Central memory CD4-positive, alpha-beta T cell (primary cell): ENCODE measurements around the gene MAP2K7.
A peak's percentile ranks its signal among the peaks of the same experiment; 100 is the strongest.
"Not testable (repeated sequence)": the region's sequence is repeated elsewhere in the genome, so short reads cannot be mapped to it uniquely, and the experiment has no call there.

Source experiments
- DNase-seq: peaks from one replicate; pipeline ENCODE4 v3.0.0; 2022

MAP2K7 gene

GRCh38 chr19:7932276-7932929, 28.7 kb downstream of the MAP2K7 start:
- DNase-seq, result no peak

DNA sequence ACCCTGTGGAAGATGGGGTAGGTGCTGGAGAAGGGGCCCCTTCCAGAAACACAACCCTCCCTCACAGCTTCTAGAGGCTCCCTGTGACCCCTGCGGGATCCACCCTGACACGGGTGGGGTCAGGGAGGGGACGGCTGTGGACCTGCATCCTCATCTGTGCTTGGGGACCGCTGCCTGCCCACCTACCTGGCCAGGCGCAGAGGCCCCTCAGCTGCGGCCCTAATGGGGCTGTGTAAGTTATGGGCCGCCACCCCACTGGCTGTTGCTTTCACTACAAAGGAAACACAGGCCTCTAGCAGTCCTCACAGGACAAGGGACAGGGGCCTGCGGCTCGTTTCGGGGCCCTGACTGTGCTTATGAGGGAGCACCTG, 29.2 kb downstream of the MAP2K7 start:
- DNase-seq, result no peak

GRCh38 chr19:7933411-7933810, 29.7 kb downstream of the MAP2K7 start:
- no peak for DNase-seq

DNA sequence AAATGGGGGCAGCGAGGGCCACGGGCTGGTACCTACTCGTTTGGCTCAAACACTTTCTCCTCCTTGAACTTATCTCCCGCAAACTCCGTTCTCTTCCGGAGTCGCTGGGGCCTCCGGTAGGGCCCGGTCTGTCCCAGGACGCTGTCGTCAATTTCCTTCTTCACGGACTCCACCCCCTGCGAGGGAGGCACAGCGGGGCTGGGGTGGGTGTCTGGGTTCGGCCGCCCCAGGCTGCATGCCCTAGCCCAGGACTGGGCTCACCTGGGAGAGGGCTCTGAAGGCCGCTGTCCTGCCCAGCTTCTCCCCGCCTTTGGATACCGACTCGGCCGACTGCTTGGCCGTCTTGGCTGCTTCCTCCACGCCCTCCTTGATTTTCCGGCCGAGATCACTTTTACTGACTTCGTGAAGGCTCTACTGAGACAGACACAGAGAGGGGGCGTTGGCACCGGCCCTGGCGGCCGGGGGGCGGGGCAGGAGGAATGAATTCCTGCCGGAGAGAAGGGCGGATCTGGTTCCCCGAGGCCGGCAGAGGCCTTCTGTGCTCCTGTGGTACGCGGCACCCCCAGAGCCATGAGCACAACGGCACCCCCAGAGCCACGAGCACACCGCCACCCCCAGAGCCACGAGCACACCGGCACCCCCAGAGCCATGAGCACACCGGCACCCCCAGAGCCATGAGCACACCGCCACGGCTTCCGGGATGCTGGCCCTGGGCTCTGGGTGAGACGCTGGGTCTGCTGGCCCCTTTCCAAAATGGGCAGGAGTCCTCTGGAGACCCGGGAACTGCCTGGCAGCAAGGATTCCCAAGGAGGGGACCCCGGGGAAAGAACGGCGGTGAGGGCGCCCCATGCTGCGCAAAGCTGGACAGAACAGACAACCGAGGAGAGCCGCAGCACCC, 30.4 kb downstream of the MAP2K7 start:
- no peak for DNase-seq

GRCh38 chr19:7934766-7935165, 31.1 kb downstream of the MAP2K7 start:
- DNase-seq, result no peak

DNA sequence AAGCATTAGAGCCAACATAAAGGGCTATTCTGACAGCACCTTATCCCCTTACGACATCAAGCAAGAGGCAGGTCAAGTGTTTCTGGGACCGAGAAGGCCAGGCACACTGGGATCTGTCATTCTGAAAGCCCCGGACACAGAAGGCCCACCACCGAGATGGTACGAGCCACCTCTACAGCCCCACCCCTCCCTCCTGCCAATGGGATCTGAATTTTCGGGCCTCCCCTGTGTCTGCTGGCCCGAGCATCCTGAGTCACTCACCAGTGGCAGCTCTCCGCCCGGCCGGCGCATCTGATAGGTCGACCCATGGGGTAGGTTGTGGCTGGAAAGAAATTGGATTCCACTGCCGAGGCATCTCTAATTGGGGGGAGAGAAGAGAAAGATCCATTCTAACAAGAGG, 37.2 kb downstream of the MAP2K7 start:
- no peak for DNase-seq

- DNase-seq, result no peak
Measured at GRCh38 chr19:7941895-7942596, 38.4 kb downstream of the MAP2K7 start.

DNA sequence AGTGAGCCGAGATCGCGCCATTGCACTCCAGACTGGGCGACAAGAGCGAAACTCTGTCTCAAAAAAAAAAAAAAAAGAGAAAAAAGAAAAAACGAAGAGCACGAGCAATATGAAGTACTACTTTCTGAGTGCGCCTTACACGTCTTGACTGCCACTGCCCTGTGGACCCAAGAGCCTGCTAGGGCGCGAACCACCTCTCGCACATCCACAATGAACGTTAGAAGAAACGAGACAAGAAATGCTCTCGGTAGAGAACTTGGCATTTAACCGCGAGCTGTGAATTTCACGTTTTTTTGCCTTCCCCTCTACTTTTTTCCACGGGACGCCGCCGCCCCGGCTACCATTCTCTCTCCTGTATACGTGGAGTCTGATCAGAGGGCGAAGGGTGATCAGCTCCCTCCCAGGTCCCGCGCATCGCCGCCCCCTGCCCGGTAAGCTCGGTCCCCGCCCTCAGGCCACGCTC, 39.3 kb downstream of the MAP2K7 start:
- DNase-seq, result no peak

DNA sequence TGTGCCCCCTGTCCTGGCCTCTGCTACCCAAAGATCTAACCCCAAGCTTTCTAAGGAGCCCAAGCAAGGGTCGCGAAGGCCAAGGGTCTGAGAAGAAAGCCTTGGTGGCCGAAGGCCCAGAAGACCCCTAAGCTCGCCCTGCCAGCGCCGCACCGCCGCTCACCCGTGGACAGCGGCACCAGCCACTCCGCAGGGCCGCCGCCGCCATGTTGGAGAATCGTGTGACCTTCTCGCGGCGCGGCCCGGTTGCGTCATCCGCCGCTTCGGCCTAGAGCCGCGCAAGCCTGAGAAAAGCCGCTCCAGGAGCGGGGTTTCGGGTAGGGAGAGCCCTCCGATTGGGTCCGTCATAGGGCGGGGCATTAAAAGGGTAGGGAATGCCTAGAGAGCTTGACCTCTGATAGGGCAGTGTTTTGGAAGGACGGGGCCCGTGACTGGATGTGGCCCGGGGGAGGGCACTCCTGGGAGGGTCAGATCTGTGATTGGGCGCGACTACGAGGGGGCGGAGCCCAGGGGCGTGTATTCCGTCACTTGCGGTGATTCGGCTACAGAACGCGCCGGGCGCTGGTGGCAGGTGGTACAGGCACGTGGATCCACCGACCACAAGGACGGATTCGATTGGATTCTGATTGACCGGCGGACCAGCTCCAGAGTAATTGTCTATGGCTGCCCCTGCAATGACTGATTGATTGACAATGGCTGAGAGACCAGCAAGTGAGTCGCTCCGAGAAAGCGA, 39.9 kb downstream of the MAP2K7 start, which contains the start of gene TIMM44:
Gene TIMM44 (minus strand): TSS at position 223 of the 733 bp plus-strand sequence. CDS start 15 bp downstream, at position 208.
- DNase-seq, result peak; percentile 99

DNA sequence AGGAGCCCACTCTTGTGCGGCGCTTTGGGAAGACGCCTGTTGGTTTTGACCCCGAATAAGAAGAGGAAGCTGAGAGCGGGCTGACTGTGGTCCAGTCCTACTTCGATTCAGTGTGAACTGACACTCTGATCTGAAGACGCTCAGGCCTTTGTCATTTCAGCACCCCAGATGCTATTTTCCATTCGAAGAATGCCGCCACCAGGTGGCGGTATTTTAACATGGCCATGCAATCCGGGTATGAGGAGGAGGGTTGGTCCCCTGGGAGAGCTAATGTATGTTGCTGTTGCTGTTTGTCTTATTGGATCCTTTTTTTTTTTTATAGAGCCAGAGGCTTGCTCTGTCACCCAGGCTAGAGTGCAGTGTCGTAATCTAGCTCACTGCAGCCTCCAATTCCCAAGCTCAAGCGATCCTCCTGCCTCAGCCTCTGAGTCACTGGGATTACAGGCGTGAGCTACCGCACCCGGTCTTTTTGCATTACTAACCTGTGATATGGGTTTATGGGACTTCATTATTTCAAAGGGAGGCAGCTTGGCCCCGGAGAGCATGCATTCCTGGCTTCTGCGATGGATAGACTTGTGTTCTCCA, 40.6 kb downstream of the MAP2K7 start:
- peak; percentile 77 for DNase-seq

GRCh38 chr19:7947939-7948338, 44.3 kb downstream of the MAP2K7 start:
- no peak for DNase-seq

DNA sequence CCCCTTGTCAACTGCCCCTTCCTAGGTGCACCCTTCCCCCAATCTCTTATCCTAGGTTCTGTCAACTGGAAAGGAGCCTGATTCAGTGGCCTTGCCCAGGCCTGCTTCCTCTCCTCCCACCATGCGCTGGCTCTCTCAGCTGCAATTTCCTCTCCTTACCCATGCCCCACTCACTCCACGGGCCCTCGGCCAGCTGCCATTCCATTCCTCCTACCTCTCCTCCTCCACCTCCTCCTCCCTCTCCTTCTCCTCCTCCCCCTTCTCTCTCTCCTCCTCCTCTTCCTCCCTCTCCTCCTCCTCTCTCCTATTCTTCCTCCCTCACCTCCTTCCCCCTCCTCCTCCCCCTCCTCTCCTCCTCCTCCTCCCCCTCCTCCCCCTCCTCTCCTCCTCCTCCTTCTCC, 49.4 kb downstream of the MAP2K7 start:
- DNase-seq, result no peak

DNA sequence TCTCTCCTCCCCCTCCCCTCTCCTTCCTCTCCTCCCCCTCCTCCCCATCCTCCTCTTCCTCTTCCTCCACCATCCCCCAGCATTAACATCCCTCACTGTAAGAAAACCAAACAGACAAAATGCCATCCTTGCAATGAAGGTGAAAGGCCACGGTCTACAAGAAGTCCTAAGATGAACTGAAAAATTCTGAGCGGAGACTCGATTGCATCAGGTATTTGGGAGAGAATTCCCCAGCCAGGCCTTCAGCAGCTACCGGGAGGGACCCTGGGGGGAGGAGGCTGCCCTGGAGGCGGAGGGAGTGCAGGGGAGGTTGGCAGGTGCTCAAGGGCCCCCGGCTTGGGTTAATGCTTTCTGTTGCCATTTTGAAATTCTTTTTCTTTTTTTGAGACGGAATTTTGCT, 49.9 kb downstream of the MAP2K7 start:
- no peak for DNase-seq

GRCh38 chr19:7955696-7956095, 52.0 kb downstream of the MAP2K7 start:
- no peak for DNase-seq

DNA sequence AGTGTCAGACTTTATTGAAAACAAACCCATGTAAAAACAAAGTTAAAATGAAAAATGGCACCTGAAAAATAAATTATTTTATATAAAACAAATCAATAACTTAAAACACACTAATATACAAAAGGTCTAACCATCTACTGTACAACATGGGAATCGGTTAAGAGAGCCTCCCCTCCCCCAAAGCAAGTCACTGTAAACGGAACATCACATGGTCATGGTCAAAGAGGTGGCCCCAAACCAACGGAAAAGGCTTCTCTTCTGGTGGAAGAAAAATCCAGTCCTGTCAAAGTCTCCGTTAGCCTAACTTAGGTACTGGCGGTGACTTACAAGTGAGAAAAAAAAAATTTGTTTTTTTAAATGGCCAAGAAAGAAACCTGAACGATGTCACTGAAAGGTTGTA, 55.5 kb downstream of the MAP2K7 start:
- no peak for DNase-seq

GRCh38 chr19:7961082-7961481, 57.4 kb downstream of the MAP2K7 start:
- not testable (repeated sequence) for DNase-seq

GRCh38 chr19:7961920-7962626, 58.4 kb downstream of the MAP2K7 start:
- no peak for DNase-seq

GRCh38 chr19:7962644-7963268, 59.1 kb downstream of the MAP2K7 start:
- DNase-seq, result no peak

- no peak for DNase-seq
Measured at GRCh38 chr19:7963566-7963965, 59.9 kb downstream of the MAP2K7 start.
